Measurements from ENCODE around the gene SAMD11. TPM values are rescaled to one million over a fixed set of nuclear protein-coding genes. Genes with fewer than 3 reads are reported as not detected.

SAMD11 gene
- polyA plus RNA-seq, 1 donor from 2014 or later: 21.6 TPM

DNA sequence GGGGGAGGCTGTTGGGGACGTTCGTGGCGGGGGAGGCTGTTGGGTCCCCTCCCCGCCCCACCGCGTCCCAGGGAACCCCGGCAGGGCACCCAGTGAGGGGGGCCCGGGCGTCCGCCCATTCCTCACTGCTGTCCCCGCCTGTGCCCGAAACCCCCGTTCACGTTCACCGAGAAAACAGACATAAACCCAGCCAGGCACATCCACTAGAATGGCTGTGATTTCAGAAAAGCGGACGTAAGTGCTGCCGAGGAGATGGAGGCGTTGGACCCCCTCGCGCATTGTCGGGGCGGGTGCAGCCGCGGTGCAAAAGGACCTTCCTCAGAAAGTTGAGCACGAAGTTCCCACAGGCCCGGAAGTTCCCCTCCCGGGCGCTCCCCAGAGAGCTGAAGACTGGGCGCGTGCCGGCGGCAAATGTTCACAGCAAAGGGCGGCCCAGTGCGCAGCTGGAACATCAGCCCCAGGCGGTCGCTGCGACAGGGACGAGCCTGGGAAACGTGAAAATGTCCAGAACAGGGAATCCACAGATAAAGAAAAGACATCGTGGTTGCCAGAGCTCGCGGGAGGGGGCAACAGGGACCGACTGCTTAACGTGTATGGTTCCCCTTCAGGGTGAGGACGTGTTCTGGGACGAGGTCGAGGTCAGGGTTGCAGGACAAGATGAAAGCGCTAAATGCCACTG, 18.5 kb upstream of the SAMD11 start:
- no peaks in the 10 kb centered on the region for H3K9me2 ChIP-seq (ENCODE audit: insufficient read depth, low read length)
- H4K20me1 ChIP-seq (ENCODE audit: insufficient read depth): no peaks in the 10 kb centered on the region
- peak overlapping the region; percentile 68 for H3K4me2 ChIP-seq (ENCODE audit: low read length)
- peak overlapping the region; percentile 71 for H3K9ac ChIP-seq (ENCODE audit: low read length)
- no peaks in the 10 kb centered on the region for H3K36me3 ChIP-seq (ENCODE audit: insufficient read depth, low read length)
- no peaks in the 10 kb centered on the region for H3K27me3 ChIP-seq (ENCODE audit: insufficient read depth, low read depth, low read length)
- no peaks in the 10 kb centered on the region for H3F3A ChIP-seq (ENCODE audit: insufficient read depth, low read length, poor library complexity, severe bottlenecking)
- no peaks in the 10 kb centered on the region for H3K79me2 ChIP-seq (replicated peaks; ENCODE audit: insufficient read depth, low read length)
- TF ChIP-seq TAF1 (IDR thresholded peaks at IDR 0.05; ENCODE audit: low read depth) (no peak), MXI1 (conservative IDR thresholded peaks at IDR 0.05; ENCODE audit: poor library complexity, severe bottlenecking) (no peak), EZH2 (IDR thresholded peaks at IDR 0.05; ENCODE audit: borderline replicate concordance, insufficient read depth, low read length, poor library complexity, severe bottlenecking) (no peak), RAD21 (conservative IDR thresholded peaks at IDR 0.05) (no peak), EP300 (conservative IDR thresholded peaks at IDR 0.05; ENCODE audit: poor library complexity, severe bottlenecking) (no peak), SMC3 (conservative IDR thresholded peaks at IDR 0.05; ENCODE audit: poor library complexity) (no peak), POLR2AphosphoS5 (IDR thresholded peaks at IDR 0.05) (no peak)
- TF ChIP-seq, protein P1, sequence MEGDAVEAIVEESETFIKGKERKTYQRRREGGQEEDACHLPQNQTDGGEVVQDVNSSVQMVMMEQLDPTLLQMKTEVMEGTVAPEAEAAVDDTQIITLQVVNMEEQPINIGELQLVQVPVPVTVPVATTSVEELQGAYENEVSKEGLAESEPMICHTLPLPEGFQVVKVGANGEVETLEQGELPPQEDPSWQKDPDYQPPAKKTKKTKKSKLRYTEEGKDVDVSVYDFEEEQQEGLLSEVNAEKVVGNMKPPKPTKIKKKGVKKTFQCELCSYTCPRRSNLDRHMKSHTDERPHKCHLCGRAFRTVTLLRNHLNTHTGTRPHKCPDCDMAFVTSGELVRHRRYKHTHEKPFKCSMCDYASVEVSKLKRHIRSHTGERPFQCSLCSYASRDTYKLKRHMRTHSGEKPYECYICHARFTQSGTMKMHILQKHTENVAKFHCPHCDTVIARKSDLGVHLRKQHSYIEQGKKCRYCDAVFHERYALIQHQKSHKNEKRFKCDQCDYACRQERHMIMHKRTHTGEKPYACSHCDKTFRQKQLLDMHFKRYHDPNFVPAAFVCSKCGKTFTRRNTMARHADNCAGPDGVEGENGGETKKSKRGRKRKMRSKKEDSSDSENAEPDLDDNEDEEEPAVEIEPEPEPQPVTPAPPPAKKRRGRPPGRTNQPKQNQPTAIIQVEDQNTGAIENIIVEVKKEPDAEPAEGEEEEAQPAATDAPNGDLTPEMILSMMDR (IDR thresholded peaks at IDR 0.05; ENCODE audit: poor library complexity, severe bottlenecking): no peak
- TF ChIP-seq, protein P2, sequence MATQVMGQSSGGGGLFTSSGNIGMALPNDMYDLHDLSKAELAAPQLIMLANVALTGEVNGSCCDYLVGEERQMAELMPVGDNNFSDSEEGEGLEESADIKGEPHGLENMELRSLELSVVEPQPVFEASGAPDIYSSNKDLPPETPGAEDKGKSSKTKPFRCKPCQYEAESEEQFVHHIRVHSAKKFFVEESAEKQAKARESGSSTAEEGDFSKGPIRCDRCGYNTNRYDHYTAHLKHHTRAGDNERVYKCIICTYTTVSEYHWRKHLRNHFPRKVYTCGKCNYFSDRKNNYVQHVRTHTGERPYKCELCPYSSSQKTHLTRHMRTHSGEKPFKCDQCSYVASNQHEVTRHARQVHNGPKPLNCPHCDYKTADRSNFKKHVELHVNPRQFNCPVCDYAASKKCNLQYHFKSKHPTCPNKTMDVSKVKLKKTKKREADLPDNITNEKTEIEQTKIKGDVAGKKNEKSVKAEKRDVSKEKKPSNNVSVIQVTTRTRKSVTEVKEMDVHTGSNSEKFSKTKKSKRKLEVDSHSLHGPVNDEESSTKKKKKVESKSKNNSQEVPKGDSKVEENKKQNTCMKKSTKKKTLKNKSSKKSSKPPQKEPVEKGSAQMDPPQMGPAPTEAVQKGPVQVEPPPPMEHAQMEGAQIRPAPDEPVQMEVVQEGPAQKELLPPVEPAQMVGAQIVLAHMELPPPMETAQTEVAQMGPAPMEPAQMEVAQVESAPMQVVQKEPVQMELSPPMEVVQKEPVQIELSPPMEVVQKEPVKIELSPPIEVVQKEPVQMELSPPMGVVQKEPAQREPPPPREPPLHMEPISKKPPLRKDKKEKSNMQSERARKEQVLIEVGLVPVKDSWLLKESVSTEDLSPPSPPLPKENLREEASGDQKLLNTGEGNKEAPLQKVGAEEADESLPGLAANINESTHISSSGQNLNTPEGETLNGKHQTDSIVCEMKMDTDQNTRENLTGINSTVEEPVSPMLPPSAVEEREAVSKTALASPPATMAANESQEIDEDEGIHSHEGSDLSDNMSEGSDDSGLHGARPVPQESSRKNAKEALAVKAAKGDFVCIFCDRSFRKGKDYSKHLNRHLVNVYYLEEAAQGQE (IDR thresholded peaks at IDR 0.05; ENCODE audit: borderline replicate concordance): no peak
- H2AFZ ChIP-seq (ENCODE audit: low read depth, low read length): peak overlapping the region; percentile 45
- no peaks in the 10 kb centered on the region for H3K9me3 ChIP-seq (ENCODE audit: low read length)
- H3K4me3 ChIP-seq (ENCODE audit: low read length): peak overlapping the region; percentile 76
- no peak overlapping the region for H3K27ac ChIP-seq (ENCODE audit: low read length)

DNA sequence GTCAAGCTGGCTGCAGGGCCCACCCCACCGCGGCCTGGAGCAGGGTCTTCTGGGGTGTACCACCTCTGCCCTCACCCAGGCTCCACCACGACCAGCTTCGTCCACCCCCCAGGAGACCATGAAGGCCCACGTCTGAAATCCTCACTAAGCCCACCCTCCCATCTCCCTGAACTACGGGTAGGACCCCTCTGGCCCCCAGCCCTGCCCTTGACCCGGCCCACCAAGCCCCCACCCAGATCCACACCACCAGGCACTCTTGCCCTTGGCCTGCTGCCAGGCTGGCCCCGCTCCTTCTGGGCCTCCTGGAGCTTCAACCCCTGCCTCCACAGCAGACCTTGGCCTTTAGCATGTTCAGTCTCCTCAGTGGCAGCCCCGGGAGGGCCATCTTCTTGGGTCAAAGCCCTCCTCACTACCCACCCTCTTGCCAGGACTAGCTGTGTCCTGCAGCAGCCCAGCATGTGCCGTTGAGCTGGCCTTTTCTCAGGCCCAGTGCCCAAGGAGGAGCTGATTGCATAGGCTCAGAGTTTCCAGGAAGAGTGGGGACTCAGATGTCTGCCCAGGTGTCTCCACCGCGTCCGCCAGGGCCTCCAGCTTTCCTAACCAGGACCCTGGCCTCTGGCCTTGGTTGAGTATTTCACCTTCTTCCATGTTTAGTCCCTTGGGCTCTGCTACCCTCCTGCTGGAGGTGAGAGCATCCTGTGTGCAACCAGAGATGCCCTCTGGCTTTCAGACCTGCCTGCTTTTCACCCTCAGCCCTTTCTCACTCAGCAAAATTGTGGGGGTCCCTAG, 17.7 kb upstream of the SAMD11 start:
- Histone ChIP-seq H3K4me3 (ENCODE audit: low read length) (peak overlapping the region; percentile 76), H3K9me3 (ENCODE audit: low read length) (no peaks in the 10 kb centered on the region), H3K9ac (ENCODE audit: low read length) (no peak overlapping the region), H2AFZ (ENCODE audit: low read depth, low read length) (no peak overlapping the region), H3K9me2 (ENCODE audit: insufficient read depth, low read length) (no peaks in the 10 kb centered on the region), H3K27ac (ENCODE audit: low read length) (no peak overlapping the region), H3K79me2 (replicated peaks; ENCODE audit: insufficient read depth, low read length) (no peaks in the 10 kb centered on the region), H3K36me3 (ENCODE audit: insufficient read depth, low read length) (no peaks in the 10 kb centered on the region), H4K20me1 (ENCODE audit: insufficient read depth) (no peaks in the 10 kb centered on the region), H3K27me3 (ENCODE audit: insufficient read depth, low read depth, low read length) (no peaks in the 10 kb centered on the region), H3F3A (ENCODE audit: insufficient read depth, low read length, poor library complexity, severe bottlenecking) (no peaks in the 10 kb centered on the region), H3K4me2 (ENCODE audit: low read length) (peak overlapping the region; percentile 68)
- TF ChIP-seq EP300 (conservative IDR thresholded peaks at IDR 0.05; ENCODE audit: poor library complexity, severe bottlenecking) (no peak), RAD21 (conservative IDR thresholded peaks at IDR 0.05) (no peak), SMC3 (conservative IDR thresholded peaks at IDR 0.05; ENCODE audit: poor library complexity) (no peak), TAF1 (IDR thresholded peaks at IDR 0.05; ENCODE audit: low read depth) (no peak)
- TF ChIP-seq, protein P1 (IDR thresholded peaks at IDR 0.05; ENCODE audit: poor library complexity, severe bottlenecking): no peak

All from neural cell (in vitro differentiated cells).